Naive thymus-derived CD4-positive, alpha-beta T cell (primary cell): ENCODE results near the gene MBP. TPM values are rescaled to one million over a fixed set of nuclear protein-coding genes. Genes with fewer than 3 reads are reported as not detected.

Source experiments
- ATAC-seq: fragments of 150-1000 bp; cut with Tn5 transposase; 2 replicates; pipeline ENCODE4 v1.10.0; 2021; ENCODE audit warnings: mild to moderate bottlenecking, moderate library complexity
- CTCF ChIA-PET: fragments of 350-600 bp; sonication (Branson Sonifier 250); formaldehyde crosslinking; loops from one replicate; lab custom pipeline; 2021; ENCODE audit warnings: antibody characterized with exemption; lab: Charles Lee
- POLR2A ChIA-PET: fragments of 350-600 bp; sonication (Branson Sonifier 250); formaldehyde crosslinking; loops from one replicate; lab custom pipeline; 2021; ENCODE audit warnings: antibody characterized with exemption, inconsistent platforms; lab: Charles Lee
- DNase-seq, 9 donors: peaks; one replicate each; pipeline versions ENCODE4 v3.0.0 to v3.0.0-alpha.2; 2020 to 2022; ENCODE audit warnings: mixed read lengths in 1 of 9
- H3K27ac ChIP-seq: one replicate; pipeline ENCODE4 v1.7.0; 2013; ENCODE audit warnings: mild to moderate bottlenecking, low read depth, low read length, moderate library complexity
- H3K27me3 ChIP-seq, 2 donors: one replicate each; pipeline ENCODE4 v1.7.0; 2013; ENCODE audit warnings: low read length in 2 of 2, mild to moderate bottlenecking in 2 of 2, moderate library complexity in 2 of 2; ENCODE audit not compliant: control insufficient read depth in 2 of 2, insufficient read depth in 2 of 2
- H3K36me3 ChIP-seq, 3 experiments: 1 replicate in 2 of 3; 2 replicates in 1 of 3; pipeline ENCODE4 v1.7.0; 2013; ENCODE audit warnings: low read length in 3 of 3, mild to moderate bottlenecking in 3 of 3, moderate library complexity in 1 of 3; ENCODE audit not compliant: insufficient read depth in 3 of 3, control insufficient read depth in 2 of 3
- H3K4me1 ChIP-seq, 2 donors: one replicate each; pipeline ENCODE4 v1.7.0; 2013; ENCODE audit warnings: low read length in 2 of 2, mild to moderate bottlenecking in 2 of 2, moderate library complexity in 1 of 2; ENCODE audit not compliant: control insufficient read depth in 2 of 2, insufficient read depth in 2 of 2
- H3K4me3 ChIP-seq: 2 replicates; pipeline ENCODE4 v1.7.0; 2013; ENCODE audit warnings: mild to moderate bottlenecking, low read length
- H3K9me3 ChIP-seq, 3 experiments: 1 replicate in 2 of 3; 2 replicates in 1 of 3; pipeline ENCODE4 v1.7.0; 2013; ENCODE audit warnings: low read length in 3 of 3; ENCODE audit not compliant: control insufficient read depth in 2 of 3
- H3K27ac Mint-ChIP-seq, 9 donors: one replicate each; pipeline ENCODE4 v1.8.0; 2020 to 2022; ENCODE audit warnings: mixed read lengths in 9 of 9, mild to moderate bottlenecking in 8 of 9, moderate library complexity in 5 of 9, inconsistent platforms in 2 of 9
- H3K27me3 Mint-ChIP-seq, 5 donors: one replicate each; pipeline ENCODE4 v1.8.0; 2021 to 2022; ENCODE audit warnings: mixed read lengths in 5 of 5, mild to moderate bottlenecking in 1 of 5
- H3K36me3 Mint-ChIP-seq, 5 donors: one replicate each; pipeline ENCODE4 v1.8.0; 2020 to 2022; ENCODE audit warnings: mixed read lengths in 5 of 5, mild to moderate bottlenecking in 3 of 5, inconsistent platforms in 1 of 5
- H3K4me1 Mint-ChIP-seq, 7 donors: one replicate each; pipeline ENCODE4 v1.8.0; 2020 to 2022; ENCODE audit warnings: mixed read lengths in 7 of 7, mild to moderate bottlenecking in 3 of 7, inconsistent platforms in 1 of 7
- H3K4me3 Mint-ChIP-seq, 10 donors: one replicate each; pipeline ENCODE4 v1.8.0; 2020 to 2022; ENCODE audit warnings: mild to moderate bottlenecking in 10 of 10, mixed read lengths in 10 of 10, moderate library complexity in 6 of 10, inconsistent platforms in 2 of 10
- H3K9me3 Mint-ChIP-seq, 11 donors: one replicate each; pipeline ENCODE4 v1.8.0; 2020 to 2022; ENCODE audit warnings: mixed read lengths in 11 of 11, mild to moderate bottlenecking in 4 of 11, inconsistent platforms in 1 of 11, moderate library complexity in 1 of 11
- intact Hi-C, 2 donors: fragments of 100-400 bp; cut with micrococcal nuclease; formaldehyde crosslinking; loops; one replicate each; pipeline ENCODE4 v1.15.1; 2023
- polyA plus RNA-seq, 2 donors: library from polyadenylated mRNA; unstranded; fragments of 300-500 nt; fragmentation: Illumina TruSeq; gene quantifications; one replicate each; pipeline ENCODE4 v1.2.3, GENCODE V29; 2021
- total RNA-seq, 6 experiments: library from RNA in 5 of 6; stranded (reverse) in 5 of 6; gene quantifications; 1 replicate in 5 of 6; 2 replicates in 1 of 6; pipeline ENCODE4 v1.2.3 and lab custom pipeline; 2021 to 2026

The MBP gene
- total and polyA plus RNA-seq, 7 experiments from 2014 or later, result 88.3 to 152 (median 107) TPM

GRCh38 chr18:77044866-77045664 is 87.5 kb downstream of the MBP start:
- Histone ChIP-seq H3K27ac (no peak overlapping the region), H3K4me1 (no peaks in the 10 kb centered on the region), H3K9me3 (no peaks in the 10 kb centered on the region), H3K4me3 (no peak overlapping the region), H3K27me3 (no peaks in the 10 kb centered on the region), H3K36me3 (peaks cover 0 to 21% (median 0%) of the 10 kb centered on the region in 3 experiments)
- intact Hi-C loops, result no loop called here
- DNase-seq, result no peak
- Mint-ChIP-seq H3K4me1 (peaks cover 10 to 47% (median 32%) of the 10 kb centered on the region in 7 donors), H3K27me3 (no peaks in the 10 kb centered on the region), H3K9me3 (no peaks in the 10 kb centered on the region), H3K4me3 (no peak overlapping the region), H3K27ac (peak overlapping the region in 6 of 9 donors; percentile 3 to 86 (median 25)), H3K36me3 (peaks cover 11 to 53% (median 26%) of the 10 kb centered on the region in 5 donors)
- CTCF ChIA-PET, result interaction anchor here (0.6 kb wide), 1 partner anchor 627 kb away, joined by 3 read pairs; no protein-coding TSS in a partner anchor
- no peak for ATAC-seq
- POLR2A ChIA-PET, result interaction anchor here (0.8 to 1.4 kb wide), 2 partner anchors 13 to 44 kb away, joined by 3 read pairs; no protein-coding TSS in a partner anchor

DNA sequence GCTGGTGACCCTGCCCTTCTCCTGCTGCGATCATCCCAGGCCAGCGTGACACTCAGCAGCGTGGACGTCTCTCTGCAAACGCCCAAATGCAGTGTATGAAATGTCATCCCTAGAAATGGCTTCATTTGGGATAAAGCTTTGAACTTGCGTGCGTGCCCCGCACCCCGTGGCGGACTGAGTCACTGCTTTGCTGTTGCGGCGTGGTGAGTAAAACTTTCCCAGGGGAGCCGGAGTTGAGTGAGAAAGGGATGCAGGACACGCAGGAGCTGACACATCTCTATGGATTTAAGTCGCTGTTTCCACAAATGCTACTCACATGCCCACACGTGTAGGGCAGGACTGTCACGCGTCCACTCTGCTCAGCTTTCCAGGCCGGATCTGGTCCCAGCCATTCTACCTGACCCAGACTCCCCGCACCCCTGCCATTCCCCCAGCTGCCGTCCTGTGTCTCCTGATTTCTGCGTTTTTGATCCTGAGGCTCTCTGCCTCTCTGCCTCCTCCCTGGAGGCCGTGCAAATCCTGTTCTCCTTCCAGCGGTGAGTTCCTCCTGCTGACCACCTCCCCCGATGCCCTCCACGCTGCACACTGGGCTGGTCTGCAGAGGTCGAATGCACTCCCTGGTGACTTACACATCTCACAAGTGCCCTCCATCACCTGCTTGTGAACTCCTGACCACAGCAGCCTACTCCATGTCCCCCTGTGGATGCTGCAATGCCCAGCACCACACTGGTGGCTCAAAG is 88.9 kb downstream of the MBP start:
- no peaks in the 10 kb centered on the region for H3K27me3 Mint-ChIP-seq
- Histone ChIP-seq H3K27me3 (no peaks in the 10 kb centered on the region), H3K4me3 (no peak overlapping the region), H3K36me3 (peaks cover 0 to 21% (median 0%) of the 10 kb centered on the region in 3 experiments), H3K4me1 (peaks cover 7 to 11% of the 10 kb centered on the region in 2 donors), H3K27ac (no peak overlapping the region), H3K9me3 (no peaks in the 10 kb centered on the region)
- H3K27ac Mint-ChIP-seq, result peak overlapping the region in 6 of 9 donors; percentile 3 to 75 (median 28)
- CTCF ChIA-PET, result no interaction called here
- H3K36me3 Mint-ChIP-seq, result peaks cover 11 to 60% (median 33%) of the 10 kb centered on the region in 5 donors
- no peaks in the 10 kb centered on the region for H3K9me3 Mint-ChIP-seq
- ATAC-seq, result no peak
- POLR2A ChIA-PET, result no interaction called here
- DNase-seq, result no peak
- H3K4me3 Mint-ChIP-seq, result peak overlapping the region in 1 of 10 donors; percentile 56
- peaks cover 18 to 57% (median 45%) of the 10 kb centered on the region in 7 donors for H3K4me1 Mint-ChIP-seq
- intact Hi-C loops, result no loop called here

GRCh38 chr18:77042583-77042982 is 90.0 kb downstream of the MBP start:
- H3K4me3 Mint-ChIP-seq, result no peak overlapping the region
- H3K36me3 ChIP-seq, result peaks cover 0 to 19% (median 0%) of the 10 kb centered on the region in 3 experiments
- H3K27me3 ChIP-seq, result no peaks in the 10 kb centered on the region
- DNase-seq, result no peak
- no peaks in the 10 kb centered on the region for H3K9me3 ChIP-seq
- CTCF ChIA-PET, result no interaction called here
- no peak overlapping the region for H3K4me3 ChIP-seq
- H3K27me3 Mint-ChIP-seq, result no peaks in the 10 kb centered on the region
- peaks cover 7 to 11% of the 10 kb centered on the region in 2 donors for H3K4me1 ChIP-seq
- H3K36me3 Mint-ChIP-seq, result peaks cover 8 to 55% (median 27%) of the 10 kb centered on the region in 5 donors
- intact Hi-C loops, result no loop called here
- peak overlapping the region in 1 of 9 donors; percentile 36 for H3K27ac Mint-ChIP-seq
- no peak overlapping the region for H3K27ac ChIP-seq
- POLR2A ChIA-PET, result no interaction called here
- no peak for ATAC-seq
- no peaks in the 10 kb centered on the region for H3K9me3 Mint-ChIP-seq
- peaks cover 18 to 61% (median 44%) of the 10 kb centered on the region in 7 donors for H3K4me1 Mint-ChIP-seq

DNA sequence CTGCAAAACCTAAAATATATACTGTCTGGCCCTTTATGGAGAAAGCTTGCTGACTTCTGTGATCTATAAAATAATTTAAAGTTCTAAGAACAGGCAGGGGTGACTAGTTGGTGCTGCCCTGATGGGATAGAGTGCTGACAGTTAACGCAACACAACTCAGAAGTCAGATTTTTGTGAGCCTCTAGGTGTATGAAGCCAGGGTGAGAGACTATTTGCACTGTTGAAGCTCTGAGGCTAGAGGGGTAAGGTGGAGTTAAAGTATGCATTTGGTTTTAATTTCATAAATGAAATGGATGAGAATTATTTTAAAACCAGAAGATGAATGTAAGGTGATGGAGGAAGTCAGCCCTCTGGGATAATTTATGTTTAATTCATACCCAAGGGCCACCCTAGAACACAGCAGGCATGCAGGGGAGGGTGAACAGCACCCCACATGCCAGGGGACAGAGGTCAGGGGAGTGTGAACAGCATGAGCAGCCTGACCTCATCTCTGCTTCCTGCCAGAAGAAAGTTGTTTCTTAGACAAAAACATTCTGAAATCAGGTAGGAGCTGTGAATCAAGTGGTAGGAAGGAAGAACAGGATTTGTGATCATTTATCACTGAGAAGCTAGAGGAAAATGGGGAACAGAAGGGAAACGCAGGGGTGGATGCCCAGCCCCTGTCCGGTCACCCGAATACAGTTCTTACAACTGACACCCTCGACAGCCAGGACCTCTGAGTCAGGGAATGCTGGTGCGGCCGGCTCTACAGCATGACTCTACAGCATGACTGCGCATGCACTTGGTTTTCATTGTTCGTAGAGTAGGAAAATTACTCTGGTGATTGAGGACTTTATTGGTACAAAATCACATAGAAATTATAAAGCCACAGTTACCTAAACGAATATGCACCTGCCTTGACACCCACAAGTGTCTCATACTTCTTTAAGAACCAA is 93.1 kb downstream of the MBP start:
- ChIA-PET POLR2A (no interaction called here), CTCF (no interaction called here)
- Histone ChIP-seq H3K4me3 (no peak overlapping the region), H3K4me1 (peaks cover 11 to 17% of the 10 kb centered on the region in 2 donors), H3K27me3 (no peaks in the 10 kb centered on the region), H3K36me3 (peaks cover 0 to 13% (median 5%) of the 10 kb centered on the region in 3 experiments), H3K9me3 (no peaks in the 10 kb centered on the region), H3K27ac (no peak overlapping the region)
- peak overlapping the region in 1 of 10 donors; percentile 6 for H3K4me3 Mint-ChIP-seq
- H3K36me3 Mint-ChIP-seq, result peaks cover 16 to 49% (median 31%) of the 10 kb centered on the region in 5 donors
- DNase-seq (no peak), ATAC-seq (peak; percentile 47)
- no peaks in the 10 kb centered on the region for H3K27me3 Mint-ChIP-seq
- intact Hi-C loops, result no loop called here
- H3K9me3 Mint-ChIP-seq, result peaks cover 0 to 2% (median 0%) of the 10 kb centered on the region in 11 donors
- peak overlapping the region; percentile 10 to 79 (median 39) for H3K27ac Mint-ChIP-seq
- peaks cover 33 to 66% (median 54%) of the 10 kb centered on the region in 7 donors for H3K4me1 Mint-ChIP-seq

GRCh38 chr18:77038182-77038858 is 94.3 kb downstream of the MBP start:
- no peaks in the 10 kb centered on the region for H3K9me3 ChIP-seq
- intact Hi-C loops, result no loop called here
- no peak overlapping the region for H3K27ac ChIP-seq
- ChIA-PET CTCF (no interaction called here), POLR2A (no interaction called here)
- no peak for ATAC-seq
- no peaks in the 10 kb centered on the region for H3K27me3 ChIP-seq
- Mint-ChIP-seq H3K36me3 (peaks cover 8 to 44% (median 31%) of the 10 kb centered on the region in 5 donors), H3K4me3 (no peak overlapping the region), H3K9me3 (peaks cover 0 to 2% (median 0%) of the 10 kb centered on the region in 11 donors), H3K4me1 (peaks cover 34 to 67% (median 55%) of the 10 kb centered on the region in 7 donors), H3K27ac (peak overlapping the region in 5 of 9 donors; percentile 1 to 36 (median 11)), H3K27me3 (no peaks in the 10 kb centered on the region)
- peaks cover 0 to 13% (median 5%) of the 10 kb centered on the region in 3 experiments for H3K36me3 ChIP-seq
- DNase-seq, result no peak
- no peak overlapping the region for H3K4me3 ChIP-seq
- peaks cover 11 to 23% of the 10 kb centered on the region in 2 donors for H3K4me1 ChIP-seq
